ENCODE results near the gene SSBP3.
"Not testable (repeated sequence)": the region's sequence is repeated elsewhere in the genome, so short reads cannot be mapped to it uniquely, and the experiment has no call there.

Gene SSBP3

DNA sequence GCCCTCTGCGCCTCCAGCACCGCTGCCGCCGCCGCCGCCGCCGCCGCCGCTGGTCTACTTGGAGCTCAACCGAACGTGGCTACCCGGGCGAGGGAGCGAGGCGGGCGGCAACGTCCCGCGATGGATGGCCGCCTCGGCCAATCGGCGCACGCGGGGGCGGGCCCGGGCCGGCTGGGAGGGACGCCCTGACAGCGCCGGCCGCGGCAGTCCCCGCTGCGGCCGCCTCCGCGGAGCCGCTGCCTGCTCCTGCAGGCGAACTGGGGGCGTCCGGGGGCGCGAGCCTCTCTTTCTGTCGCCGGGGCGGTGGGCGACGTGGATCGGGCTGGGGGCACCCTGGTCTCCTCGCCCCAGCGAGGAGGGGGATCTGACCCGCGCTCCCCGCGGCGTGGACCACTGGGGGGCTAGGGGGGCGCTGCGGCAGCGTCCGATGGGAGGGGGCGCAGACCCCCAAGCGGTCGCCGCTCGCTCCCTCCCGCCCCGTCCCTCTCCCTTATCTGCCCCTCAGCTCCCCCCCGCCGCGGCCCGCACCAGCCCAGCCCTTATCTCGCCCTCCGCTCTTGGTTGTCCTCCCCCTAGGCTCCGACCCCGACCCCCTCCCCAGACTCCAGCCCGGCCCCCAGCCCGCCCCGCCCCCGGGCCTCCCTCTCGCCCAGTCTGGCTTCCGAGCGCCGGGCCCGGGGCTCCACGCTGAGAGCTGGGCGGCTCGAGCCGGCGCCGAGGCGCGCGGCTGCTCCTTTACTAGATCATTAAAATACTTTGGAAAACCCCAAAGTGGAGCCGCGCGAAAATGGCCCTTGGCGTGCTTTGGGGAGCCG, at the start of gene SSBP3:
TSS of gene SSBP3 (minus strand) at position 56 of the 815 bp plus-strand sequence.
- DNase-seq (ENCODE audit: low read depth in 2 of 2): peak; percentile 86 to 87

GRCh38 chr1:54453509-54453908, 47.3 kb upstream of the SSBP3 start:
- no peak for DNase-seq (ENCODE audit: low read depth in 2 of 2)

DNA sequence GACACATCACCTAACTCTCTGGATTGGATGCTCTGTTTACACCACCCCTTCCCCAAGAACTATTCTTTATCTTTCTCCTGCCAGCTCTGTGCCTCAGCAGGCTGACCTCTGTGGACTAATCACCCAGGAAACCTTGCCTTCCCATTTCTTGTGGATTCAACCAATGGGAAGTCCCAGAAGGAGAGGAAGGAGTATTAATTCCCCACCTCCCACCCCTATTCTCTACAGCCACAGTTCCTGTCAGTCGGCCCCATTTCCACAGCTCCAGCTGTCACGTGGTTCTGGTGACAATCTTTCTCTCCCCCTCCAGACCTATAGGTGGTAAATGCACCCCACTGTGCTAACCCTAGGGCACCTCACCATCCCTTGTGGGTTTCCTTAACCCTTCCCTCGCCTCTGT, 46.8 kb upstream of the SSBP3 start:
- no peak for DNase-seq (ENCODE audit: low read depth in 2 of 2)

GRCh38 chr1:54449431-54449830, 43.2 kb upstream of the SSBP3 start:
- not testable (repeated sequence) for DNase-seq (ENCODE audit: low read depth in 2 of 2)

DNA sequence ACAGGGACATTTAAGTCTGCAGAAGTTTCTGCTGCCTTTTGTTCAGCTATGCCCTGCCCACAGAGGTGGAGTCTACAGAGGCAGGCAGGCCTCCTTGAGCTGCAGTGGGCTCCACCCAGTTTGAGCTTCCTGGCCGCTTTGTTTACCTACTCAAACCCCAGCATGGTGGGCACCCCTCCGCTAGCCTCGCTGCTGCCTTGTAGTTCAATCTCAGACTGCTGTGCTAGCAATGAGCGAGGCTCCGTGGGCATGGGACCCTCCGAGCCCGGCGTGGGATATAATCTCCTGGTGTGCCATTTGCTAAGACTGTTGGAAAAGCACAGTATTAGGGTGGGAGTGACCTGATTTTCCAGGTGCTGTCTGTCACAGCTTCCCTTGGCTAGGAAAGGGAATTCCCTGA, 42.6 kb upstream of the SSBP3 start:
- DNase-seq (ENCODE audit: low read depth in 2 of 2): not testable (repeated sequence)

GRCh38 chr1:54447081-54447480, 40.9 kb upstream of the SSBP3 start:
- DNase-seq (ENCODE audit: low read depth in 2 of 2): not testable (repeated sequence)

DNA sequence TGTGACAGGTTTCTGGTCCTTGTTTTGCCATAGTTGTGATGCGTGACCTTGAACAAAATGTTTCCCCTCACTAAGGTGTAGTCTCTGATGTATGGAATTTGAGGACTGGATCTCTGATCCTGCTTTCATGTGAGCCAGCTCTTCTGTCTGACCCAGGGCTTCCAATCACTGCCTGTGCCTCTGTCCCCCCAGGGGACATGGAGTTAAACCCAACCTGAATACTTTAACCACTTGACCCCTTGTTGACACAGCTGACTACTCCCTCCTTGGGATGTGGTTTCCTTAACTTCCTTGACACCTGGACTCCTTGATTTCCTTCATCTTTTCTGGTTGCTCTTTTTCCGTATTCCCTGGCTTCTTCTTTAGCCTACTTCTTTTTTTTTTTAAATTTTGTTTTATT, 36.0 kb upstream of the SSBP3 start:
- no peak for DNase-seq (ENCODE audit: low read depth in 2 of 2)

GRCh38 chr1:54439550-54440223, 33.5 kb upstream of the SSBP3 start:
- DNase-seq (ENCODE audit: low read depth in 2 of 2): no peak

DNA sequence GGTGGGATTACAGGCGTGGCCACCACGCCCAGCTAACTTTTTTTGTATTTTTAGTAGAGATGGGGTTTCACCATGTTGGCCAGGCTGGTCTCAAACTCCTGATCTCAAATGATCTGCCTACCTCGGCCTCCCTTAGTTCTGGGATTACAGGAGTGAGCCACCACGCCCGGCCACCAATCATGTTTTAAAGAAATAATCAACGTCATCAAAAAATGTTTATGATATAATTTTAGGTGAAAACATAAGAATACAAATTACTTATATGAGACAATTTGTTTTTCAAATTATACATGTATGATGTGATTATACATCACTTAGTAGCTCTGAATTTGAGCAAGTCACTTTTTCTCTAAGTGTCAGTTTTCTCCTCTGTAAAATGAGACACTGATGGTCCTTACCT, 31.6 kb upstream of the SSBP3 start:
- no peak for DNase-seq (ENCODE audit: low read depth in 2 of 2)

GRCh38 chr1:54436826-54437225, 30.6 kb upstream of the SSBP3 start:
- DNase-seq (ENCODE audit: low read depth in 2 of 2): no peak

DNA sequence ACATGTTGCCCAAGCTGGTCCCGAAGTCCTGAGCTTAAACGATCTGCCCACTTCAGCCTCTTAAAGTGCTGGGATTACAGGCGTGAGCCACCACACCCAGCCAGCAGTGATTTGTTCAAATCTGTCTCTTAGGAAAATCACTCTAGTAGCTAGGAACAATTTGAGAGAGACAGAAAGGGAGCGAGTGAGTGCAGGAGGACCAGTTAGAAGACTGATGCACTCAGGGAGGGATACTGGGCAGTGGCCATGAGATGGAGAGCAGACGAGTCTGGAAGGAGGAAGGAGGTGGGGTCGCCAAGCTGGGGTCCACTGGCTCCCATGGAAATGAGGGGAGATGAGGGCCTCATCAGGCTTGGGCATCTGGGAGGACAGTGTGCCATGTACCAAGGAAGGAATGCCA, 23.6 kb upstream of the SSBP3 start:
- no peak for DNase-seq (ENCODE audit: low read depth in 2 of 2)

DNA sequence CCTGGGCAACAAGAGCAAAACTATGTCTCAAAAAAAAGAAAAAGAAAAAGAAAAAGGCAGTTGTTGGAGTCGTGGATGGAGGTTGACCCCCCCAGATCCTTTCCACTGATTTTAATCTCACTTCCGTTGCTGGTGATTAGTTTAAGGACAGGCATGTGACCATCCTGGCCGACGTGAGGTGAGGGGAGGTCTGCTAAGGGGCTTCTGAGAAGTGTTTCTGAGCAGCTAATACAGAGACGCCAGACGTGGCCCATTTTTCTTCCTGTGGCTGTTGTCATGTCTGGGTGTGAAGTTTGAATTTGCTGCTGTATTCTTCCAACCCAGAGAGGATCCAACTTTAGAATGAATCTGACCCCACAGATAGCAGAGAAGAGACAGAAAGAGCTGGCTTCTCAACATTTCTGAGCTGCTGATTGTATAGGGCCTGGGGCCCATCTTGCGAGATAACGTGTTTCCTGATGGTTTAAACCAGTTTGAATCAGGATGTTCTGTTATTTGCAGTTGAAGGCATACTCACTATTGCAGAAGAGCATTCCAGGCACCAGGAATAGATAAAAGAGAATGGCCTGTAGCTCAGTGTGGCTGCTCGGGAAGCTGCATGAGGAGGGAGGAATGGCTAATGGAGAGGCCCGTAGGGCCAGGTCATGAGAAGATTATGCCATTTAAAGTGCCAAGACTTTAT, 22.8 kb upstream of the SSBP3 start:
- no peak for DNase-seq (ENCODE audit: low read depth in 2 of 2)

GRCh38 chr1:54425152-54425584, 19.0 kb upstream of the SSBP3 start:
- no peak for DNase-seq (ENCODE audit: low read depth in 2 of 2)

- no peak for DNase-seq (ENCODE audit: low read depth in 2 of 2)
These were observed 18.2 kb upstream of the SSBP3 start for GRCh38 chr1:54424398-54424797.

DNA sequence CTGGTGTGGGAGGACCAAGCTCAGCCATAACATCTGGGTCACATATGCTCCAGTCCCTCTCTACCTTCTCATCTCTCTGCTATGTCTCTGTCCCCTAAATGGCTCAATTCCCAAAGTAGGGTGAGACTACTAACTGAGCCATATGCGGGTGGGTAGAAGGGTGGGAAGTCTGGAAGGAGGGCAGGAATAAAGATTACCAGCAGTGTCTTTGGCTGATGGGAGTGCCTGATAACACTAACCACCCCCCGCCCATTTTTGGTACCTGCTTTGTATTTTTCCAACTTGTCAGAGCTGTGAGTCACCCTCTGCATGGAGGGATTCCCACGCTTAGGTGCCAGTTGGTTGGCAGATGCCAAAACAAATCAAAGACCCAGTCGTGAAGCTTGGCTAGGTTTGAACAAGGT, 14.9 kb upstream of the SSBP3 start:
- DNase-seq (ENCODE audit: low read depth in 2 of 2): no peak

GRCh38 chr1:54418598-54418997, 12.4 kb upstream of the SSBP3 start:
- not testable (repeated sequence) for DNase-seq (ENCODE audit: low read depth in 2 of 2)

- no peak for DNase-seq (ENCODE audit: low read depth in 2 of 2)
These were observed 10.9 kb upstream of the SSBP3 start for GRCh38 chr1:54417123-54417522.

DNA sequence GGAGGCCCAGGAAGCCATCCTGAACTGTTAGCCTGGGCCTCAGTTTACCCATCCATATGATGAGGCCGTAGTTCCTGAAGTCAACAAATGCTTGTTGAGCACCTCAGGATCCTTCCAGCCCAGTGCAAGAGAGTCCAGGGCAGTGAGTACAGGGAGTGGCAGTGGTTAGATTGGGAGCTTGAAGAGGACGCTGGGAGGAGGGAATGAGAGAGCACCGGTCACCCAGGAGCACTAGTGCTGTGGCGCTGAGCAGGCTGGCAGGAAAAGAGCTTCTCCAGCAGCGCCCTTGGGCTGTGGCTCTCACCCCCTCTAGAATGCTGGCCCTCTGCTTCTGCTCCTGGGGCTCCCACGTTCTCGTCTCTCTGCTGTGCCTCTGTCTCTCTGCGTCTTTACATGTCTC, 10.2 kb upstream of the SSBP3 start:
- DNase-seq (ENCODE audit: low read depth in 2 of 2): no peak

- DNase-seq (ENCODE audit: low read depth in 2 of 2): no peak
These were observed 9.8 kb upstream of the SSBP3 start for GRCh38 chr1:54415991-54416390.

DNA sequence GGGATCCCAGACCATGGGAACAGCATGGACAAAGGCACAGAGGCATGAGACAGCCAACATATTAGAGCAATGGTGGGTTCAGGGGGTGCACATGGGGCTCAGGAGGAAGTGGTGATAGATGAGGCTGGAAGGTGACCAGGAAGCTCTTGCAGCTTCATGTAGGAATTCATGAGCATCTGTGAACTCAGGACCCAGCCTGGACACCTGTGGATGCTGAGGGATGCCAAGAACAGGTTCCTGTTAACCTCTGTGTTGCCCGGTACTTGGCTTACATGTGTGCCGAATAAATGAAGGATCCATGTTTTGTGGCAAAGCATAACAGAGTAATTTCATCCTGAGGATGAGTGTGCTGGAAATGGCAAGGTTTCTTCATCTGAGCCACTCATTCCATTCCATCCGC, 9.3 kb upstream of the SSBP3 start:
- no peak for DNase-seq (ENCODE audit: low read depth in 2 of 2)

DNA sequence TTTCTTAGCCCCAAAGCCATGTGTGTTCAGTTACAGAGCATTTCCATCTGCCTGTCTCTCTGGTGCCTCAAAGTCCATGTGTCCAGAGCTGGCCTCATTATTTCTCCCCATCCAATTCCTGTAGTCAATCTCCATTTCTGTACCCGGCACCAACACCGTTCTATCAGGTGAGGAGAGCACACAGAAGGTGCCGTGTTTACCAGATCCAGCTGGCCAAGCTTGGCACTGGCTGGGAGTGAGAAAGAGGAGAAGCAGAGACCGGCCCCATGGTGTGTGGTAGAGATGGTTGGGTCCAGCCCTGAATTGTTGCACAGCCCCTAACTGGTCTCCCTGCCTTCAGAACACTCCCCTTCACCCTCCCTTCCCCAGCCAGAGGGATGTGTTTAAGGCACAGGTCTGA, 7.5 kb upstream of the SSBP3 start:
- no peak for DNase-seq (ENCODE audit: low read depth in 2 of 2)

DNA sequence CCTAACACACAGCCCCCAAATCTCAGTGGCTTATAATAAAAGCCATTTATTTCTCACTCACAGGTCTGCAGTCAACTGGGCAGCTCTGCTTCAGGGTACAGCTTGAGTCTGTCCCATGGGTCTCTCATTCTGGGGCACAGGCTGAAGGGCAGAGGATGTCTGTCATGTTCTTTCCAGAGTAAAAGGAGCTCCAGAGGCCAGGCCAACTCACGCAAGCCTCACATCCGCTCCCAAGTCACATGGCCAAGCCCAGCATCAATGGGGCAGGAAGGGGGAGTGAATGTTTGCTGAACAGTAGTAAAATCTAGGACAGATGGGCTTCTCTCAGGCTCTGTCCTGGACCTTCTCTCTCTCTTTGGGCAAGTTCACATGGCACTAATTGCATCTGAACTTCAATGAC, 7.1 kb upstream of the SSBP3 start:
- peak in 1 of 2 experiments; percentile 39 for DNase-seq (ENCODE audit: low read depth in 2 of 2)

DNA sequence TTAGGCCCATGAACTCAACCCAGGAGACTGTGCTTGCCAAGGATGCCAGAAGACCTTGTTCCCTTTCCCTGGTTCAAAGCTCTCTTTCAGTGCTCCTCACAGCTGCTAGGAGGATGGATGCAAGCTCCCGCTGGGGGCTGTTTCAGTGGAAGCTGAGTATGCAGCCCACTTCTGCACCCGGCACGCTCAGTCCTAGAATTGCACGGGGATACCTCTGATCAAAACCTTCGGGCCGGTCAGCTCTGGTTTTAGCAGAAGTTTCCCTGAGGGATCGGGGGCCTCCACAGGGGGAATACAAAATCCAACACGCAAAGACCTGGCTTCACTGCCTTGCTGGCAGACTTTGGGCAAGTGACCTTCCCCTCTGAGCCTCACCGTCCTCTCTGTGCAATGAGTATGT, 4.2 kb upstream of the SSBP3 start:
- DNase-seq (ENCODE audit: low read depth in 2 of 2): no peak

All from fibroblast of skin of left quadriceps (primary cell).